Stimulated activated CD4-positive, alpha-beta T cell treated with anti-CD3 and anti-CD28 coated beads, Interleukin-12 subunit alpha, Interleukin-12 subunit beta, amount 100 ng/mL, for 48 hours (primary cell): ENCODE results near the gene USP40.
A peak's percentile ranks its signal among the peaks of the same experiment; 100 is the strongest.
"Not testable (repeated sequence)": the region's sequence is repeated elsewhere in the genome, so short reads cannot be mapped to it uniquely, and the experiment has no call there.

ENCODE experiments used
- DNase-seq, 3 donors: peaks; one replicate each; pipeline ENCODE4 v3.0.0-alpha.2; 2020; ENCODE audit warnings: low read depth in 2 of 3, low spot score in 1 of 3

USP40 gene

GRCh38 chr2:233566141-233566956 lies at the start of gene USP40:
Gene USP40, minus strand, starts transcription at chr2:233566782. Its CDS starts 1,228 bp downstream, at chr2:233565554.
- peak; percentile 30 to 54 (median 47) for DNase-seq

GRCh38 chr2:233611284-233611683 lies 44.7 kb upstream of the USP40 start:
- DNase-seq = no peak

GRCh38 chr2:233605680-233606079 lies 39.1 kb upstream of the USP40 start:
- DNase-seq = no peak

- DNase-seq = no peak
Measured at GRCh38 chr2:233604826-233605225, 38.2 kb upstream of the USP40 start.

- no peak for DNase-seq
Measured at GRCh38 chr2:233603520-233603919, 36.9 kb upstream of the USP40 start.

GRCh38 chr2:233602076-233602475 lies 35.5 kb upstream of the USP40 start:
- DNase-seq = no peak

GRCh38 chr2:233600386-233600785 lies 33.8 kb upstream of the USP40 start:
- no peak for DNase-seq

GRCh38 chr2:233598952-233599351 lies 32.4 kb upstream of the USP40 start:
- DNase-seq = no peak

- no peak for DNase-seq
Measured at GRCh38 chr2:233597522-233597921, 30.9 kb upstream of the USP40 start.

GRCh38 chr2:233593201-233593600 lies 26.6 kb upstream of the USP40 start:
- DNase-seq = no peak

GRCh38 chr2:233592706-233593105 lies 26.1 kb upstream of the USP40 start:
- DNase-seq = not testable (repeated sequence)

- DNase-seq = no peak
Measured at GRCh38 chr2:233588400-233588799, 21.8 kb upstream of the USP40 start.

- no peak for DNase-seq
Measured at GRCh38 chr2:233584210-233584609, 17.6 kb upstream of the USP40 start.

- DNase-seq = not testable (repeated sequence)
Measured at GRCh38 chr2:233583217-233583965, 16.8 kb upstream of the USP40 start.

GRCh38 chr2:233577341-233577740 lies 10.8 kb upstream of the USP40 start:
- not testable (repeated sequence) for DNase-seq

- no peak for DNase-seq
Measured at GRCh38 chr2:233572468-233572867, 5.9 kb upstream of the USP40 start.

GRCh38 chr2:233571462-233571861 lies 4.9 kb upstream of the USP40 start:
- no peak for DNase-seq

- no peak for DNase-seq
Measured at GRCh38 chr2:233571001-233571400, 4.4 kb upstream of the USP40 start.

GRCh38 chr2:233565685-233566140 lies 869 bp downstream of the USP40 start:
- DNase-seq = no peak

- DNase-seq = no peak
Measured at GRCh38 chr2:233563663-233564430, 2.7 kb downstream of the USP40 start.
